IPS-NIHi7 (cell line): ENCODE measurements around the gene DYNC1I2.
"Not testable (repeated sequence)": the region's sequence is repeated elsewhere in the genome, so short reads cannot be mapped to it uniquely, and the experiment has no call there.

Source experiments
- DNase-seq: peaks from one replicate; pipeline ENCODE4 v3.0.0; 2012; ENCODE audit warnings: mixed read lengths; ENCODE audit errors: extremely low spot score

DYNC1I2 gene

DNA sequence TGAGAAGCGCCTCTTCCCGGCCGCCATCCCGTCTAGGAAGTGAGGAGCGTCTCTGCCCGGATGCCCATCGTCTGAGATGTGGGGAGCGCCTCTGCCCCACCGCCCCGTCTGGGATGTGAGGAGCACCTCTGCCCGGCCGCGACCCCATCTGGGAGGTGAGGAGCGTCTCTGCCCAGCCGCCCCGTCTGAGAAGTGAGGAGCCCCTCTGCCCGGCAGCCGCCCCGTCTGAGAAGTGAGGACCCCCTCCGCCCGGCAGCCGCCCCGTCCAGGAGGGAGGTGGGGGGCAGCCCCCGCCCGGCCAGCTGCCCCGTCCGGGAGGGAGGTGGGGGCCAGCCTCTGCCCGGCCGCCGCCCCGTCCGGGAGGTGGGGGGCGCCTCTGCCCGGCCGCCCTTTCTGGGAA lies 87.3 kb downstream of the DYNC1I2 start:
- not testable (repeated sequence) for DNase-seq

DNA sequence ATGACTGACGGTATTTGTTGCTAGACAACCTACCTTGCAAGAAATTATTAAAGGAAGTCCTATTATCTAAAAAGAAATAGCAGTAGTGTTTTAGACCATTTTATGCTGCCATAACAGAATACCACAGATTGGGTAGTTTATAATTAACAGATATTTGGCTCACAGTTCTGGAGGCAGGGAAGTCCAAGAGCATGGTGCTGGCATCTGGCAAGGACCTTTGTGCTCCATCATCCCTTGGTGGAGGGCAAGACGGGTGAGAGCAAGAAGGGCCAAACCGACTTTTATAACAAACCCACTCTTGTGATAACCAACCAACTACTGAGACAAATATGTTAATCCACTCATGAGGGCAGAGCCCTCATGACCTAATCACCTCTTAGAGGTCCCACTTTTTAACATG lies 91.2 kb downstream of the DYNC1I2 start:
- no peak for DNase-seq

DNA sequence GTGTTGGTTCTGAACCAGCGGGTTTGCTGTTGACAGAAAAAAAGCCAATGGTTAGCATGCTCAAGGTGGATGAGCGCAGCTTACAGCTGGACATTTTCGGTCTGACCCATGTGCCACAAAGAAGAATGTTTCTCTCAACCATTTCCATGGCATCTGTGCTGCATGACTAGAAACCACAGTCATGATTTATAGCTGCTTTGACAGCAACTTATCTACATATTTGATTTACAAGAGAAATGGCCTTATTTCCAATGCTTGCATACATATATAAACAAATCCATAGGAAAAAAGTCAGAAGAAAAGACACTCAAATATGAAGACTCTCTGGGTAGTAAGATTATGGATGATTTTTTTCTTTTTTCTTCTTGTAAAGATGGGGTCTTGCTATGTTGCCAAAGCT lies 98.2 kb downstream of the DYNC1I2 start:
- DNase-seq, result no peak

DNA sequence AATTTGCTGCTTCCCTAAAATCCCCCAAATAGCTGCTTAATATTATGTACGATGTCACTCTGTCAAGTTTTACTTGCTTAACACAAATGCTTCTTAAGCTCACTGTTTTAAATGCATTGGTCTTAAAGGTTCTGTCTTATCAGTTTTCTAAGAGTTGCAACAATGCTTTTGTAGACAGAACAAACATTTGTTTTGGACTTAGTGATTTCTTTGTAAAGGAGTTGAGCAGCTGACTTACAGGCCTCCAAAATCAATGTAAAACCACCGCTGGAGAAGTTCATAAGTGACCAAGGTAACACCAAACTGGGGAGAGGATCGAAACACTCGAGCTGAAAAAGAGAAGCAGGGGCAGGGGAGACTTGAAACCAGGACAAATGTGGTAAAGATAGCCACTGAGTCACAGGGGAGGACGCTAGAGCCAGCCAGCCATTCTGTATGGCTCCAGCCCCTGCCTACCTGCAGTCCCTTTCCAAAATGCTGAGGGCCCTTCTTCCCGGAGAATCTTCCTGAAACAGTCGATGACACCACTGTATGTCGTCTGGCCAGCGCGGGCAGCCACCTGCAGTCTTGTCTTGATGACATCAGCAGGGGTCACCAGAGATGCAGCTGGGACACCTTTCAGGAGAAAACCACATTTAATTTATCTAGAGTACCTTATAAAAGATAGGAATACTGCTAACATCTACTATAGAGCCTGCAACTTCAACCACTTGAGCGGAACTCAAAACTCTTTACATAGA lies 100.2 kb downstream of the DYNC1I2 start:
- DNase-seq, result no peak

DNA sequence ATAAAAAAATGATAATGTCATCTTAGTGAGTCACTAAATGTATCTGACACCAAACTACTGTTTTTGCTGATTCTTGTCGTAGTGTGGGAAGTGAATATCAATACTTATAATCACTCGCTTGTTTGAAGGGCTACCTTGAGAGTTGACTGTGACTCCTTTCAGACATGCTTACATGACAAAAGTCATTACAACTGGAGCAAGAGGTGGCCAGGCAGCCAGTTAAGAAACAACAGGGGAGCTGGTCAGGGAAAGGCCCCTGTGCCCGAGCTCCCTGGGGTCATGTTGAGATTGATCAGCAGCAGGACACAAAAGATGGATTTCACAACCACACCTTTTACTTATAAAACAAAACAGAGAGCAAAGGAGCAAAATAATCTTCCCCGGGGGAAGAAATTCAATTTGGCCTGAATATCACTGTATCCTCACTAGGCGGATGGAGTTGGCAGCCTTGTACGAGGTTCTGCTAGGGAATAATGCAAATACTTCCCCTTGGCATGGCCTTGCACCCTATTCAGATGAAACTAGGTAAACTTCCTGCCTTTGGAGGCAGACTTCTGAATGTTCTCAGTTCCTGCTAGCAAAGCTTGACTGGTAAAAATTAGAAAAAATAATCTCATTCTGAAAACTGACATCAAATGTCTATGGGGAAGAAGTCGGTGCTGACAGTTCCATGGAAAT lies 101.2 kb downstream of the DYNC1I2 start:
- no peak for DNase-seq

- DNase-seq, result no peak
These were observed 102.7 kb downstream of the DYNC1I2 start for GRCh38 chr2:171789956-171790355.

- DNase-seq, result no peak
These were observed 104.1 kb downstream of the DYNC1I2 start for GRCh38 chr2:171791361-171791760.

GRCh38 chr2:171792157-171792556 lies 104.9 kb downstream of the DYNC1I2 start:
- no peak for DNase-seq

DNA sequence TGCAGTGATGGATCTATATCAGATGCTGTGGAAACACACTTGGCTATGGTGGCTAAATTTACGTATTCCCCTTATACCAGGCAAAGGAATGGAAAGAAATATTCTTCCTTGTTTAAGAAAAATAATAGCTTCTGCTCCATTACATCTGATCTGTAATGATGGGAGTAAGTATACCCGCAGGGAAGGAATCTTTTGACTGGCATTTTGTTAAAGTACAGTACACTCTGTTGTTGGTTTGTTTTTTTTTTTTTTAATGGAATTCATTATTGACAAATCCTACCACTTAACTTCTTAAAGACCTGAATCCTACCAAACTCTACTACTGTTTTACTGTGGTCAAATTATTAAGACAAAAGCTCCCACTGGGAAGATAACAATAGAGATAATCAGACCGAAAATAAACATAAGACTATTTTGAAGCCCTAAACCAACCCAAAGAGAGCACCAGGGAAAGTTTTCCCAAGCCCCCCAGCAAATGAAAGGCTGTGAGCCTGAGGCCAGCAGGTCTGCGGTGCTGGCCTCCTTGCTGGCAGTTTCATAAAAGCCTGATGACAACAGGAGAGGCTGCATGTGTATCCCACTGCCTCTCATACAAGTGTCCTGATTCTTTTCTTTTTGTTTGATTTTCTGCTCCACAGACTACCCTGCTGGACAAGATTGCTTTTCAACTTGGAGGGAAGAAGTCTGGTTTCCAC lies 105.8 kb downstream of the DYNC1I2 start:
- no peak for DNase-seq

- no peak for DNase-seq
These were observed 106.7 kb downstream of the DYNC1I2 start for GRCh38 chr2:171793691-171794678.

DNA sequence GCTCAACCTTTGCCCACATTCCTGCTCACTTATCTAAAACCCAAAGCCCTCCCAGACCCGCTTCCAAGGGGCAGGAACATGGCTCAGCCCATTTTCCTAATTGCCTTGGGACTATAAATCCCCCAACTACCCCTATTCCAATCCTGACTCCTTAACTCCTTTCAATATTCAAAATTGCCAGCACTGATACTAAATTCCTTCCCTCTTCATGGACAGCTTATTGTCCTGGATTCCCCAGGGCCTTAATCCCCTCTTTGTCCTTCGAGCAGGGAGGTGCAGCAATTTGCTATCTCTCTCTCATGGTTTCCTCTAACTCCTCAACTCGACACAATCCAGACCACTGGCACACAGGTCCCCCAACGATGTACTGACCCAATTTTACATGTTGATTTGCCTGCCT lies 107.6 kb downstream of the DYNC1I2 start:
- no peak for DNase-seq
